Adrenal gland (tissue), 5 donors: ENCODE results near the gene CELF5.

Experiments used
- CTCF ChIP-seq, 6 experiments: fragments of 450-650 bp in 4 of 6; fragments of 200-600 bp in 2 of 6; sonication (generic) in 1 of 6; IDR thresholded peaks; 1 replicate in 5 of 6; 2 replicates in 1 of 6; pipeline versions ENCODE4 v1.5.1 to v1.8.0; 2016 to 2021; ENCODE audit warnings: antibody characterized with exemption in 6 of 6, mild to moderate bottlenecking in 2 of 6, moderate library complexity in 1 of 6
- POLR2A ChIP-seq, 2 donors: fragments of 450-650 bp; IDR thresholded peaks; one replicate each; pipeline ENCODE4 v1.6.1; 2017; ENCODE audit warnings: antibody characterized with exemption in 2 of 2, mild to moderate bottlenecking in 2 of 2, moderate library complexity in 1 of 2
- donor health status: DM: no; HTN: no; CAD: no.

DNA sequence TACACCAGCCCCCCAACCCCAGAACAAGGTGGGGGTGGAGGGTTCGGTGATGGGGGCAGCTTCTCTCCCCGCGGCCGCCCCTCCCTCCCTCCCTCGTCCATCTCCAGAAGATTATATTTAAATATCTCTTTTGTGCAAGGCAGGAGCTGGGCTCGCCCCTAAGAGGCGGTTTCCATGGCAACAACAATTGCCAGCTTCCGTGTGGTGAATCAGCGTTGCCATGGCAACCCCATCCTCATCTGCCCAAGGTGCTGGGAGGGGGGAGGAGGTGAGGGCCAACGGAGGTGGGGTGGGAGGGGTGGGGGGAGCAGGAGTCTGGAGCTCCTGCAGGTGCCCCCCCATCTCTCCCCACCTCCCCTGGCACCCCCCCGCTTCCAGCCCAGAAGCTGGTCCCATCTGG is 46.4 kb downstream of the CELF5 start:
- TF ChIP-seq CTCF (IDR thresholded peaks at IDR 0.05), result no peak
- TF ChIP-seq POLR2A (IDR thresholded peaks at IDR 0.05), result no peak
